ENCODE results near the gene ACOT8.
"Not testable (repeated sequence)": the region's sequence is repeated elsewhere in the genome, so short reads cannot be mapped to it uniquely, and the experiment has no call there.

The ACOT8 gene

GRCh38 chr20:45814314-45814713 lies 42.9 kb downstream of the ACOT8 start:
- Histone ChIP-seq H3K4me3 (ENCODE audit: low read length) (no peak overlapping the region), H3K9me3 (ENCODE audit: control insufficient read depth, insufficient read depth, low read length) (no peaks in the 10 kb centered on the region), H3K27me3 (ENCODE audit: control insufficient read depth, insufficient read depth, low read length) (no peaks in the 10 kb centered on the region), H3K27ac (ENCODE audit: low read length) (no peak overlapping the region), H3K4me1 (ENCODE audit: control insufficient read depth, insufficient read depth, low read length) (0 out of 2 replicates have a peak, but pooled peaks cover 1% of the 10 kb centered on the region), H3K36me3 (ENCODE audit: control insufficient read depth, insufficient read depth, low read length) (peaks cover 23% of the 10 kb centered on the region)
- DNase-seq (ENCODE audit: low read depth, low spot score), result no peak
- WGBS (ENCODE audit: insufficient coverage, insufficient read length), result no CpG with 5 or more reads among the region's 3 CpGs

- DNase-seq (ENCODE audit: low read depth, low spot score), result no peak
- peaks cover 28% of the 10 kb centered on the region for H3K36me3 ChIP-seq (ENCODE audit: control insufficient read depth, insufficient read depth, low read length)
Observed at GRCh38 chr20:45813489-45813888, 43.7 kb downstream of the ACOT8 start.

GRCh38 chr20:45813006-45813340 lies 44.2 kb downstream of the ACOT8 start:
- H3K36me3 ChIP-seq (ENCODE audit: control insufficient read depth, insufficient read depth, low read length), result peaks cover 28% of the 10 kb centered on the region
- no peak overlapping the region for H3K27ac ChIP-seq (ENCODE audit: low read length)
- H3K4me3 ChIP-seq (ENCODE audit: low read length), result peak overlapping the region; percentile 97
- H3K4me1 ChIP-seq (ENCODE audit: control insufficient read depth, insufficient read depth, low read length), result 0 out of 2 replicates have a peak, but pooled peaks cover 1% of the 10 kb centered on the region
- WGBS (ENCODE audit: insufficient coverage, insufficient read length), result no CpG with 5 or more reads among the region's 11 CpGs
- H3K9me3 ChIP-seq (ENCODE audit: control insufficient read depth, insufficient read depth, low read length), result no peaks in the 10 kb centered on the region
- H3K27me3 ChIP-seq (ENCODE audit: control insufficient read depth, insufficient read depth, low read length), result no peaks in the 10 kb centered on the region
- DNase-seq (ENCODE audit: low read depth, low spot score), result no peak

More at GRCh38 chr20:45813489-45813888, 43.7 kb downstream of the ACOT8 start:
- no peaks in the 10 kb centered on the region for H3K27me3 ChIP-seq (ENCODE audit: control insufficient read depth, insufficient read depth, low read length)
- H3K4me3 ChIP-seq (ENCODE audit: low read length), result peak overlapping the region; percentile 97; the same call in 1 of the 2 replicates
- H3K9me3 ChIP-seq (ENCODE audit: control insufficient read depth, insufficient read depth, low read length), result no peaks in the 10 kb centered on the region
- WGBS (ENCODE audit: insufficient coverage, insufficient read length), result no CpG with 5 or more reads among the region's 7 CpGs
- no peak overlapping the region for H3K27ac ChIP-seq (ENCODE audit: low read length)
- H3K4me1 ChIP-seq (ENCODE audit: control insufficient read depth, insufficient read depth, low read length), result 0 out of 2 replicates have a peak, but pooled peaks cover 1% of the 10 kb centered on the region

GRCh38 chr20:45812157-45813005 lies 44.8 kb downstream of the ACOT8 start, which contains the start of gene UBE2C:
UBE2C (plus strand) TSS chr20:45812644; CDS start chr20:45812696, 52 bp downstream.
- DNase-seq (ENCODE audit: low read depth, low spot score), result peak; percentile 100
- Histone ChIP-seq H3K27ac (ENCODE audit: low read length) (no peak within 1 kb of the TSS), H3K4me3 (ENCODE audit: low read length) (peak within 1 kb of the TSS; percentile 97), H3K27me3 (ENCODE audit: control insufficient read depth, insufficient read depth, low read length) (no peaks in the 10 kb centered on the region), H3K36me3 (ENCODE audit: control insufficient read depth, insufficient read depth, low read length) (peaks cover 28% of the 10 kb centered on the region), H3K4me1 (ENCODE audit: control insufficient read depth, insufficient read depth, low read length) (0 out of 2 replicates have a peak, but pooled peaks cover 1% of the 10 kb centered on the region), H3K9me3 (ENCODE audit: control insufficient read depth, insufficient read depth, low read length) (no peaks in the 10 kb centered on the region)
- no CpG with 5 or more reads among the region's 65 CpGs for WGBS (ENCODE audit: insufficient coverage, insufficient read length)

GRCh38 chr20:45810191-45810970 lies 46.8 kb downstream of the ACOT8 start:
- Histone ChIP-seq H3K36me3 (ENCODE audit: control insufficient read depth, insufficient read depth, low read length) (peaks cover 22% of the 10 kb centered on the region), H3K4me3 (ENCODE audit: low read length) (no peak overlapping the region), H3K9me3 (ENCODE audit: control insufficient read depth, insufficient read depth, low read length) (no peaks in the 10 kb centered on the region)

GRCh38 chr20:45801851-45802250 lies 55.3 kb downstream of the ACOT8 start:
- Histone ChIP-seq H3K9me3 (ENCODE audit: control insufficient read depth, insufficient read depth, low read length) (no peaks in the 10 kb centered on the region), H3K27ac (ENCODE audit: low read length) (no peak overlapping the region), H3K4me1 (ENCODE audit: control insufficient read depth, insufficient read depth, low read length) (no peaks in the 10 kb centered on the region; the same call in 1 of the 2 replicates), H3K36me3 (ENCODE audit: control insufficient read depth, insufficient read depth, low read length) (peaks cover 25% of the 10 kb centered on the region; the same call in 1 of the 2 replicates), H3K4me3 (ENCODE audit: low read length) (no peak overlapping the region), H3K27me3 (ENCODE audit: control insufficient read depth, insufficient read depth, low read length) (no peaks in the 10 kb centered on the region)
- DNase-seq (ENCODE audit: low read depth, low spot score), result no peak
- no CpG with 5 or more reads among the region's 7 CpGs for WGBS (ENCODE audit: insufficient coverage, insufficient read length)

More at GRCh38 chr20:45810191-45810970, 46.8 kb downstream of the ACOT8 start:
- WGBS (ENCODE audit: insufficient coverage, insufficient read length), result no CpG with 5 or more reads among the region's 8 CpGs
- no peak for DNase-seq (ENCODE audit: low read depth, low spot score)
- Histone ChIP-seq H3K27me3 (ENCODE audit: control insufficient read depth, insufficient read depth, low read length) (no peaks in the 10 kb centered on the region), H3K27ac (ENCODE audit: low read length) (no peak overlapping the region), H3K4me1 (ENCODE audit: control insufficient read depth, insufficient read depth, low read length) (0 out of 2 replicates have a peak, but pooled peaks cover 1% of the 10 kb centered on the region)

GRCh38 chr20:45798935-45799642 lies 58.1 kb downstream of the ACOT8 start:
- Histone ChIP-seq H3K9me3 (ENCODE audit: control insufficient read depth, insufficient read depth, low read length) (no peaks in the 10 kb centered on the region), H3K27me3 (ENCODE audit: control insufficient read depth, insufficient read depth, low read length) (no peaks in the 10 kb centered on the region), H3K27ac (ENCODE audit: low read length) (no peak overlapping the region), H3K36me3 (ENCODE audit: control insufficient read depth, insufficient read depth, low read length) (peaks cover 16% of the 10 kb centered on the region; the same call in 1 of the 2 replicates), H3K4me3 (ENCODE audit: low read length) (no peak overlapping the region), H3K4me1 (ENCODE audit: control insufficient read depth, insufficient read depth, low read length) (no peaks in the 10 kb centered on the region; the same call in 1 of the 2 replicates)
- peak; percentile 47 for DNase-seq (ENCODE audit: low read depth, low spot score)
- WGBS (ENCODE audit: insufficient coverage, insufficient read length), result 100% methylated on average over 1 of the region's 4 CpGs

GRCh38 chr20:45797955-45798354 lies 59.2 kb downstream of the ACOT8 start:
- not testable (repeated sequence) for DNase-seq (ENCODE audit: low read depth, low spot score); H3K27ac ChIP-seq (ENCODE audit: low read length); H3K36me3 ChIP-seq (ENCODE audit: control insufficient read depth, insufficient read depth, low read length); H3K4me3 ChIP-seq (ENCODE audit: low read length); H3K9me3 ChIP-seq (ENCODE audit: control insufficient read depth, insufficient read depth, low read length); H3K27me3 ChIP-seq (ENCODE audit: control insufficient read depth, insufficient read depth, low read length); H3K4me1 ChIP-seq (ENCODE audit: control insufficient read depth, insufficient read depth, low read length)
- WGBS (ENCODE audit: insufficient coverage, insufficient read length), result no CpG with 5 or more reads among the region's 3 CpGs

GRCh38 chr20:45797510-45797909 lies 59.7 kb downstream of the ACOT8 start:
- H3K4me1 ChIP-seq (ENCODE audit: control insufficient read depth, insufficient read depth, low read length); H3K9me3 ChIP-seq (ENCODE audit: control insufficient read depth, insufficient read depth, low read length); H3K27ac ChIP-seq (ENCODE audit: low read length); H3K4me3 ChIP-seq (ENCODE audit: low read length); H3K27me3 ChIP-seq (ENCODE audit: control insufficient read depth, insufficient read depth, low read length); H3K36me3 ChIP-seq (ENCODE audit: control insufficient read depth, insufficient read depth, low read length); DNase-seq (ENCODE audit: low read depth, low spot score): not testable (repeated sequence)
- no CpG with 5 or more reads among the region's 1 CpG for WGBS (ENCODE audit: insufficient coverage, insufficient read length)
